ENCODE measurements around the gene ASXL2. TPM values are rescaled to one million over a fixed set of nuclear protein-coding genes. Genes with fewer than 3 reads are reported as not detected.
A peak's percentile ranks its signal among the peaks of the same experiment; 100 is the strongest.

ASXL2 gene
- total RNA-seq, 1 experiment from 2014 or later: 32.7 TPM

- Mint-ChIP-seq H3K4me3 (no peak overlapping the region), H3K27me3 (ENCODE audit: low read depth) (no peaks in the 10 kb centered on the region), H3K36me3 (ENCODE audit: insufficient read depth in 1 of 3, low read depth in 3 of 3) (0 out of 7 replicates have a peak, but pooled peaks cover 0 to 3% (median 0%) of the 10 kb centered on the region in 3 experiments), H3K27ac (peak overlapping the region; percentile 2 to 60 (median 9); a peak in 4 of 7 replicates), H3K9me3 (no peaks in the 10 kb centered on the region), H3K4me1 (peaks cover 16 to 17% of the 10 kb centered on the region in 2 experiments)
- H2BK12ac ChIP-seq (ENCODE audit: insufficient read length, low read depth, low read length): no peak overlapping the region
- no peaks in the 10 kb centered on the region for H3K9me3 ChIP-seq (ENCODE audit: control insufficient read depth, low read depth, low read length)
- peaks cover 8% of the 10 kb centered on the region for H3K79me1 ChIP-seq (ENCODE audit: insufficient read depth, low read depth, low read length, poor library complexity, severe bottlenecking)
- H3K27ac ChIP-seq (ENCODE audit: insufficient read length, low read depth, low read length): no peak overlapping the region
- no peak overlapping the region for H2BK20ac ChIP-seq (ENCODE audit: low read depth, low read length, poor library complexity, severe bottlenecking)
- no peak overlapping the region for H4K5ac ChIP-seq (ENCODE audit: insufficient read length, low read depth, low read length)
- peaks cover 3% of the 10 kb centered on the region; the same call in 1 of the 2 replicates for H3K79me2 ChIP-seq (ENCODE audit: insufficient read depth, low read length)
- no peaks in the 10 kb centered on the region for H3K4me1 ChIP-seq (ENCODE audit: insufficient read depth, low read length)
- TF ChIP-seq CTCF (conservative IDR thresholded peaks at IDR 0.05): no peak
- H3K23me2 ChIP-seq (ENCODE audit: insufficient read length, low read depth, low read length, poor library complexity, severe bottlenecking): no peaks in the 10 kb centered on the region
- no peaks in the 10 kb centered on the region for H3K27me3 ChIP-seq (ENCODE audit: insufficient read depth, low read length)
- H3T11ph ChIP-seq (ENCODE audit: low read length): no peak overlapping the region
- H3K9ac ChIP-seq (ENCODE audit: extremely low read depth, insufficient read length, low read length): no peak overlapping the region
- no peak overlapping the region for H3K23ac ChIP-seq (ENCODE audit: insufficient read length, low read depth, low read length)
- DNase-seq: no peak
- H4K8ac ChIP-seq (replicated peaks; ENCODE audit: insufficient read length, low read depth, low read length): no peak overlapping the region
- no peak overlapping the region for H3K4me2 ChIP-seq (ENCODE audit: insufficient read depth, insufficient read length, low read length)
- H3K14ac ChIP-seq (ENCODE audit: insufficient read depth, low read length): no peak overlapping the region
- no peak overlapping the region for H3K4ac ChIP-seq (ENCODE audit: low read depth, low read length)
- H3K56ac ChIP-seq (ENCODE audit: insufficient read length, low read depth, low read length): no peak overlapping the region
- no CpG with 5 or more reads among the region's 5 CpGs for WGBS (ENCODE audit: extremely low coverage, insufficient read length, low lambda C conversion rate)
- H2BK120ac ChIP-seq (ENCODE audit: low read depth, low read length, poor library complexity, severe bottlenecking): no peak overlapping the region
- H2AK5ac ChIP-seq (ENCODE audit: insufficient read length, low read length): no peak overlapping the region
- no peak overlapping the region for H3K18ac ChIP-seq (ENCODE audit: insufficient read length, low read depth, low read length)
- H2BK15ac ChIP-seq (ENCODE audit: low read depth, low read length): no peak overlapping the region
- H4K20me1 ChIP-seq (ENCODE audit: control insufficient read depth, insufficient read depth, insufficient read length): no peaks in the 10 kb centered on the region
- no peak overlapping the region for H4K91ac ChIP-seq (ENCODE audit: insufficient read length, low read depth, low read length)
- no peak overlapping the region for H2BK5ac ChIP-seq (ENCODE audit: insufficient read length, low read length)
- H2AFZ ChIP-seq (ENCODE audit: low read length): no peak overlapping the region
Observed at GRCh38 chr2:25853038-25853638, 25.1 kb downstream of the ASXL2 start.
